Bronchus fibroblast of lung (primary cell): Measurements from ENCODE around the gene SOSTDC1. TPM values are rescaled to one million over a fixed set of nuclear protein-coding genes. Genes with fewer than 3 reads are reported as not detected.

Experiments used
- total RNA-seq: library from RNA; depleted of rRNA; stranded (reverse); fragments of >200 nt; gene quantifications from 2 replicates; pipeline ENCODE4 v1.2.3, GENCODE V29; 2015

Gene SOSTDC1, protein sequence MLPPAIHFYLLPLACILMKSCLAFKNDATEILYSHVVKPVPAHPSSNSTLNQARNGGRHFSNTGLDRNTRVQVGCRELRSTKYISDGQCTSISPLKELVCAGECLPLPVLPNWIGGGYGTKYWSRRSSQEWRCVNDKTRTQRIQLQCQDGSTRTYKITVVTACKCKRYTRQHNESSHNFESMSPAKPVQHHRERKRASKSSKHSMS
- 0.15 and 0.17 TPM in 2 replicates for total RNA-seq

DNA sequence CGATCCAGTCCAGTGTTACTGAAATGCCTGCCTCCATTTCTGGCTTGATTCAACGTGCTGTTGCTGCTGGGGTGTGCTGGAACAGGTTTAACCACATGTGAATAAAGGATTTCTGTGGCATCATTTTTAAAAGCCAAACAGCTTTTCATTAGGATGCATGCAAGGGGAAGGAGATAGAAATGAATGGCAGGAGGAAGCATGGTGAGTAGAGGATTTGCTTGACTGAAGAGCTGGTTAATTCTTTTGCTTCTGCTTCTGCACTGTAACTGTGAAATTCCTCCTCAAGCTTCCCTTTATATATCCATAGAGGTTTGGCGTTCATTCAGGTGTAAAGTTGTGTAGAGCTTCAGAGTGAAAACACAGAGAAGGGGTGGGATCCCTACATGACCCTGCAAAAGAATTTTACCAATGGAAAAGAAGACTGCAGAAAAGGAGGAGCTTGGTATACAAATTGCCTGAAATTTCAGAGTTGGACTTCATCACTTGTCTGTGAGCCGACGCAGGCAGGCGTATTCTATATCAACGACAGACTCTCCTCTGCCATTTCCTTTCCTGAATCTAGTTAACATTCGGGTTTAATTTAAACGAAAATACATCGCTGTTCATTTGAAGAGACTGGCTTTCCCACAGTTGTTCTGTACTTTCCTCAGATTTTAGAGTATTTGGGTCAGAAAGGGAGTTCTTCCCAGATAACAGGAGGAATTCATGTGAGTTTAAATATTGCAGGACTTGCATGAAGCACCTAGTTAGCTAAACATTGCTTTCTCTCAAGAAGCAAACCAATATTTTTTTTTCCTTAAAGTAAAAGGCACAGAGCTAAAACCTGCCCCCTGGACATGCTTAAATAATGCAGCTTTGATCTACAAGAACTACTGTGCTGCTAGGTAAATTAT is at the start of gene SOSTDC1:
TSS of gene SOSTDC1 (minus strand) at position 270 of the 893 bp plus-strand sequence. CDS start at position 200, 70 bp downstream.

DNA sequence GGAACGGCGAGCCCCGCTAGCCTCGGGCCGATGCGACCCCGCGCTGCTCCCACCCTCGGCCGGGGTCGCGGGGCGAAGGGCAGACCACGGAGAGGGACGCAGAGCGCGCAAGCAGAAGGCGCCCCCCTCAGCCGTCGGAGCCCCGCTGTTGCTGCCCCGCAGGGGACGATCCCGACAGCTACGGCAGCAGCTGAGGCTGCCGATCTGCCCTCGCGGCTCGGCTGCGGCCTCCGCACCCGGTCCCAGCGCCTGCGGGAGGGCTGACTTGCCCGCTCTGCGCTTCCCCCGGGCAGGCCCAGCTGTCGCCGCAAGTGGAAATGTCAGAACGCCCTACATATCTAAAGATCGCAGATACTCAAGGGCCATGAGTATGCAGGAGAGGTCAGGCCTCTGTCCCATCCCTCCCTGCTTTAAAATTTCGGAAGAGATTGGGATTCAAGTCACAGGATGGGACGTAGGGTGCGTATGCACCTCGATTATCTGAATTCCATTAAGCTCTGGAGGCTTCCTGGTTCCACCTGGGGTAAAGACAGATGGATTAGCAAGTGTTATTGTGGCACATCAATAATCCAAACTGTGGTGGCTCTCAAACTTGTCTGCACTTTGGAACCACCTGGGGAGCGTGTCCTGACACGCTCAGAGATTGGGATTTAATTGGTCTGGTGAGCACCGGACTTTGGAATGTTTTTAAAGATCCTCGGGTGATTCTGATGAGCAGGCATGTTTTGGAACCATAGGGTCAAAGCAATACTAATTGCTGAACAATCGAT is 44.0 kb downstream of the SOSTDC1 start, which contains the start of gene CRPPA:
TSS of gene CRPPA (minus strand) at position 206 of the 770 bp plus-strand sequence. CDS start 216 bp downstream, outside the sequence.

Other genes with a start within 250 kb of the SOSTDC1 start
- 0.74 and 1.0 TPM in 2 replicates for gene CRPPA, start 44.2 kb downstream of the SOSTDC1 start, total RNA-seq
- gene LRRC72, start 61.1 kb upstream of the SOSTDC1 start, total RNA-seq, result not detected in 2 replicates
- gene ANKMY2, start 180.0 kb upstream of the SOSTDC1 start, total RNA-seq, result 15.2 and 16.3 TPM in 2 replicates
- gene BZW2, start 180.4 kb upstream of the SOSTDC1 start, total RNA-seq, result 101 and 107 TPM in 2 replicates